Activated CD4-positive, alpha-beta T cell treated with anti-CD3 and anti-CD28 coated beads for 48 hours (primary cell): ENCODE measurements around the gene LDAH.
"Not testable (repeated sequence)": the region's sequence is repeated elsewhere in the genome, so short reads cannot be mapped to it uniquely, and the experiment has no call there.

ENCODE experiments used
- DNase-seq: peaks from one replicate; pipeline ENCODE4 v3.0.0-alpha.2; 2020

Gene LDAH

GRCh38 chr2:20822535-20823490, at the start of gene LDAH:
Gene LDAH, minus strand, starts transcription at chr2:20823101. Its CDS starts 21,638 bp downstream, at chr2:20801463.
- DNase-seq: peak; percentile 90

GRCh38 chr2:20868377-20868776, 45.5 kb upstream of the LDAH start:
- peak; percentile 85 for DNase-seq

GRCh38 chr2:20862850-20863249, 39.9 kb upstream of the LDAH start:
- no peak for DNase-seq

GRCh38 chr2:20855456-20855855, 32.6 kb upstream of the LDAH start:
- no peak for DNase-seq

GRCh38 chr2:20852670-20853069, 29.8 kb upstream of the LDAH start:
- no peak for DNase-seq

- DNase-seq: no peak
These were observed 29.2 kb upstream of the LDAH start for GRCh38 chr2:20852139-20852538.

GRCh38 chr2:20844246-20844645, 21.3 kb upstream of the LDAH start:
- no peak for DNase-seq

GRCh38 chr2:20839052-20839451, 16.2 kb upstream of the LDAH start:
- no peak for DNase-seq

- DNase-seq: no peak
These were observed 15.1 kb upstream of the LDAH start for GRCh38 chr2:20838016-20838415.

- no peak for DNase-seq
These were observed 13.6 kb upstream of the LDAH start for GRCh38 chr2:20836521-20836920.

GRCh38 chr2:20834331-20834730, 11.4 kb upstream of the LDAH start:
- DNase-seq: no peak

GRCh38 chr2:20832606-20833005, 9.7 kb upstream of the LDAH start:
- no peak for DNase-seq

GRCh38 chr2:20829861-20830260, 7.0 kb upstream of the LDAH start:
- no peak for DNase-seq

- DNase-seq: no peak
These were observed 1.0 kb upstream of the LDAH start for GRCh38 chr2:20823917-20824316.

- DNase-seq: peak; percentile 6
These were observed 4.1 kb downstream of the LDAH start for GRCh38 chr2:20818820-20819219.

GRCh38 chr2:20815216-20815615, 7.7 kb downstream of the LDAH start:
- no peak for DNase-seq

- DNase-seq: no peak
These were observed 10.1 kb downstream of the LDAH start for GRCh38 chr2:20812779-20813178.

GRCh38 chr2:20806286-20806685, 16.6 kb downstream of the LDAH start:
- DNase-seq: no peak

- DNase-seq: no peak
These were observed 18.9 kb downstream of the LDAH start for GRCh38 chr2:20803974-20804373.

GRCh38 chr2:20803226-20803682, 19.6 kb downstream of the LDAH start:
- DNase-seq: no peak

- no peak for DNase-seq
These were observed 25.8 kb downstream of the LDAH start for GRCh38 chr2:20797096-20797495.

- DNase-seq: no peak
These were observed 26.5 kb downstream of the LDAH start for GRCh38 chr2:20796374-20796791.

GRCh38 chr2:20793944-20794343, 29.0 kb downstream of the LDAH start:
- DNase-seq: not testable (repeated sequence)

- DNase-seq: peak; percentile 24
These were observed 41.1 kb downstream of the LDAH start for GRCh38 chr2:20781656-20782265.
